ENCODE measurements around the gene PSMA3. TPM values are rescaled to one million over a fixed set of nuclear protein-coding genes. Genes with fewer than 3 reads are reported as not detected.
A peak's percentile ranks its signal among the peaks of the same experiment; 100 is the strongest.

Gene PSMA3
- total and polyA plus RNA-seq, 9 of the 15 experiments (the other 6 are each of a cell fraction or from before 2014, with no cell fraction given) = 129 to 786 (median 319) TPM

- TF ChIP-seq EWSR1 (IDR thresholded peaks at IDR 0.05; ENCODE audit: borderline replicate concordance, low read depth, partially characterized antibody) (no peak), ZNF79 (CRISPR knock-in tag; IDR thresholded peaks at IDR 0.05; ENCODE audit: low read depth) (no peak), MTA3 (IDR thresholded peaks at IDR 0.05; ENCODE audit: borderline replicate concordance) (0 out of 2 replicates have a peak, but pooled peaks have one; percentile 17), E2F6 (IDR thresholded peaks at IDR 0.05; ENCODE audit: borderline replicate concordance in 1 of 2, extremely low read depth in 1 of 2, insufficient read depth in 1 of 2, insufficient read length in 1 of 2, low read depth in 1 of 2, low read length in 1 of 2, poor library complexity in 1 of 2, severe bottlenecking in 1 of 2) (peak in 1 of 2 experiments; percentile 7)
These were observed 54.1 kb downstream of the PSMA3 start, which contains the start of gene ARID4A (continued) for GRCh38 chr14:58298477-58299400.

Data from K562 (cell line).